ENCODE data around the gene ANKRD18A. TPM values are rescaled to one million over a fixed set of nuclear protein-coding genes. Genes with fewer than 3 reads are reported as not detected.
"Not testable (repeated sequence)": the region's sequence is repeated elsewhere in the genome, so short reads cannot be mapped to it uniquely, and the experiment has no call there.

ANKRD18A gene
- total and polyA plus RNA-seq, 4 donors: 0.05 to 0.25 (median 0.23) TPM; not detected in 1

DNA sequence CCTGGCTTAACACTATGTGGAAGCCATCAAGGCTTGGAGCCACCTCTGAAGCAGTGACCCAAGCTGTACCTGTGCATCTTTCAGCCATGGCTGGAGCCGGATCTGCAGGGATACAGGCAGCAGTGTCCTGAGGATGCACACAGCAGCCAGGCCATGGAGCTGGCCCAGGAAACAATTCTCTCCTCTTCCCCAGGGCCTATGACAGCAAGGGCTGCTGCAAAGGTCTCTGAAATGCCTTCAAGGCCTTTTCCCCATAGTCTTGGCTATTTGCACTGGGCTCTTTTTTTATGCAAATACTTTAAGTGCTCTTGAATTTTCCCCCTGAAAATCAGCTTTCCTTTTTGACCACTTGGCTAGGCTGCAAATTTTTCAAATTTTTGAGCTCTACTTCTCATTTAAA lies 56.5 kb downstream of the ANKRD18A start:
- not testable (repeated sequence) for H3K9me3 ChIP-seq (ENCODE audit: control insufficient read depth in 4 of 4, low read length in 3 of 4); H3K4me1 ChIP-seq (ENCODE audit: control insufficient read depth in 4 of 4, insufficient read depth in 4 of 4, low read length in 3 of 4); H3K9ac ChIP-seq (ENCODE audit: low read depth in 1 of 2, low read length in 2 of 2); H3K27ac ChIP-seq (ENCODE audit: low read depth in 1 of 2, low read length in 2 of 2); H3K36me3 ChIP-seq (ENCODE audit: control insufficient read depth in 4 of 4, insufficient read depth in 3 of 4, low read depth in 1 of 4, low read length in 3 of 4); H3K27me3 ChIP-seq (ENCODE audit: control insufficient read depth in 4 of 4, insufficient read depth in 4 of 4, low read length in 3 of 4); DNase-seq (ENCODE audit: low spot score); H3K4me3 ChIP-seq (ENCODE audit: low read depth in 1 of 3, low read length in 3 of 3)
- WGBS: no CpG with 5 or more reads among the region's 1 CpG

- not testable (repeated sequence) for H3K4me3 ChIP-seq (ENCODE audit: low read depth in 1 of 3, low read length in 3 of 3); H3K27ac ChIP-seq (ENCODE audit: low read depth in 1 of 2, low read length in 2 of 2); H3K27me3 ChIP-seq (ENCODE audit: control insufficient read depth in 4 of 4, insufficient read depth in 4 of 4, low read length in 3 of 4); DNase-seq (ENCODE audit: low spot score); H3K4me1 ChIP-seq (ENCODE audit: control insufficient read depth in 4 of 4, insufficient read depth in 4 of 4, low read length in 3 of 4); H3K9ac ChIP-seq (ENCODE audit: low read depth in 1 of 2, low read length in 2 of 2); H3K36me3 ChIP-seq (ENCODE audit: control insufficient read depth in 4 of 4, insufficient read depth in 3 of 4, low read depth in 1 of 4, low read length in 3 of 4); H3K9me3 ChIP-seq (ENCODE audit: control insufficient read depth in 4 of 4, low read length in 3 of 4)
- WGBS: 88% methylated on average over 2 of the region's 2 CpGs
Observed at GRCh38 chr9:38561134-38561533, 59.3 kb downstream of the ANKRD18A start.

DNA sequence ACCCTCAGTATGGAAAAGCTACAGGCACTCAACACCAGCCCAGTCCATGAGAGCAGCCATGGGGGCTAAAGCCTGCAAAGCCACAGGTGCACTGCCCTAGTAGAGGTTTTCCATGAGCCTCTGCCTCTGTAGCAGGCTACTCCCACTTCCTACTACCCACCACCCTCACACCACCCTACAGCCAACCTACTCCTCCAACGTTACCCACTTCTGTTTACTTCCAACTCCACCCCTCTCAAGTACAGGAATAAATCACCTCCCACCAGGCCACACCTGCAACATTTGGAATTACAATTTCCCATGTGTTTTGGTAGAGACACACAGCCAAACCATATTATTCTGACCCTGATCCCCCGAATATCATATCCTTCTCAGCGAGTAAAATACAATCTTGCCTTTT lies 61.2 kb downstream of the ANKRD18A start:
- DNase-seq (ENCODE audit: low spot score); H3K4me1 ChIP-seq (ENCODE audit: control insufficient read depth in 4 of 4, insufficient read depth in 4 of 4, low read length in 3 of 4); H3K36me3 ChIP-seq (ENCODE audit: control insufficient read depth in 4 of 4, insufficient read depth in 3 of 4, low read depth in 1 of 4, low read length in 3 of 4); H3K9me3 ChIP-seq (ENCODE audit: control insufficient read depth in 4 of 4, low read length in 3 of 4); H3K9ac ChIP-seq (ENCODE audit: low read depth in 1 of 2, low read length in 2 of 2); H3K4me3 ChIP-seq (ENCODE audit: low read depth in 1 of 3, low read length in 3 of 3); H3K27me3 ChIP-seq (ENCODE audit: control insufficient read depth in 4 of 4, insufficient read depth in 4 of 4, low read length in 3 of 4); H3K27ac ChIP-seq (ENCODE audit: low read depth in 1 of 2, low read length in 2 of 2): not testable (repeated sequence)
- WGBS: 71% methylated on average over 3 of the region's 3 CpGs

DNA sequence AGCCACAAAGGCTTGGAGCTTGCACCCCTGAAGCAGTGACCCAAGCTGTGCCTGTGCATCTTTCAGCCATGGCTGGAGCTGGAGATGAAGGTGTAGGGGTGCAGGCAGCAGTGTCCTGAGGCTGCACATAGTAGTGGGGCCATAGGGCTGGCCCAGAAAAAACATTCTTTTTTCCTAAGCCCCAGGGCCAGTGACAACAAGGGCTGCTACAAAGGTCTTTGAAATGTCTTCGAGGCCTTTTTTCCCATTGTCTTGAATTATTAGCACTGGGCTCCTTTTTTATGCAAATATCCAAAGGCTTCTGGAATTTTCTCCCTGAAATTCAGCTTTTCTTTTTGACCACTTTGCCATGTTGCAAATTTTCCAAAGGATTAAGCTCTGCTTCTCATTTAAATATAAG lies 62.6 kb downstream of the ANKRD18A start:
- 93% methylated on average over 1 of the region's 1 CpG for WGBS
- not testable (repeated sequence) for H3K36me3 ChIP-seq (ENCODE audit: control insufficient read depth in 4 of 4, insufficient read depth in 3 of 4, low read depth in 1 of 4, low read length in 3 of 4); H3K4me3 ChIP-seq (ENCODE audit: low read depth in 1 of 3, low read length in 3 of 3); DNase-seq (ENCODE audit: low spot score); H3K27ac ChIP-seq (ENCODE audit: low read depth in 1 of 2, low read length in 2 of 2); H3K9me3 ChIP-seq (ENCODE audit: control insufficient read depth in 4 of 4, low read length in 3 of 4); H3K27me3 ChIP-seq (ENCODE audit: control insufficient read depth in 4 of 4, insufficient read depth in 4 of 4, low read length in 3 of 4); H3K9ac ChIP-seq (ENCODE audit: low read depth in 1 of 2, low read length in 2 of 2); H3K4me1 ChIP-seq (ENCODE audit: control insufficient read depth in 4 of 4, insufficient read depth in 4 of 4, low read length in 3 of 4)

GRCh38 chr9:38554966-38555365 lies 65.4 kb downstream of the ANKRD18A start:
- not testable (repeated sequence) for DNase-seq (ENCODE audit: low spot score); H3K4me3 ChIP-seq (ENCODE audit: low read depth in 1 of 3, low read length in 3 of 3); H3K36me3 ChIP-seq (ENCODE audit: control insufficient read depth in 4 of 4, insufficient read depth in 3 of 4, low read depth in 1 of 4, low read length in 3 of 4); H3K27me3 ChIP-seq (ENCODE audit: control insufficient read depth in 4 of 4, insufficient read depth in 4 of 4, low read length in 3 of 4); H3K27ac ChIP-seq (ENCODE audit: low read depth in 1 of 2, low read length in 2 of 2); H3K9ac ChIP-seq (ENCODE audit: low read depth in 1 of 2, low read length in 2 of 2); H3K9me3 ChIP-seq (ENCODE audit: control insufficient read depth in 4 of 4, low read length in 3 of 4); H3K4me1 ChIP-seq (ENCODE audit: control insufficient read depth in 4 of 4, insufficient read depth in 4 of 4, low read length in 3 of 4)
- peak in 1 of 2 donors; percentile 28 for TF ChIP-seq HNF4A (conservative IDR thresholded peaks at IDR 0.05)
- 44% methylated on average over 2 of the region's 2 CpGs for WGBS

GRCh38 chr9:38553019-38553418 lies 67.4 kb downstream of the ANKRD18A start:
- not testable (repeated sequence) for H3K27ac ChIP-seq (ENCODE audit: low read depth in 1 of 2, low read length in 2 of 2); H3K36me3 ChIP-seq (ENCODE audit: control insufficient read depth in 4 of 4, insufficient read depth in 3 of 4, low read depth in 1 of 4, low read length in 3 of 4); H3K9ac ChIP-seq (ENCODE audit: low read depth in 1 of 2, low read length in 2 of 2); H3K4me1 ChIP-seq (ENCODE audit: control insufficient read depth in 4 of 4, insufficient read depth in 4 of 4, low read length in 3 of 4); H3K27me3 ChIP-seq (ENCODE audit: control insufficient read depth in 4 of 4, insufficient read depth in 4 of 4, low read length in 3 of 4); H3K4me3 ChIP-seq (ENCODE audit: low read depth in 1 of 3, low read length in 3 of 3); DNase-seq (ENCODE audit: low spot score); H3K9me3 ChIP-seq (ENCODE audit: control insufficient read depth in 4 of 4, low read length in 3 of 4)
- WGBS: 88% methylated on average over 4 of the region's 4 CpGs

- 96% methylated on average over 1 of the region's 2 CpGs for WGBS
- H3K36me3 ChIP-seq (ENCODE audit: control insufficient read depth in 4 of 4, insufficient read depth in 3 of 4, low read depth in 1 of 4, low read length in 3 of 4); H3K27ac ChIP-seq (ENCODE audit: low read depth in 1 of 2, low read length in 2 of 2); H3K4me3 ChIP-seq (ENCODE audit: low read depth in 1 of 3, low read length in 3 of 3); H3K27me3 ChIP-seq (ENCODE audit: control insufficient read depth in 4 of 4, insufficient read depth in 4 of 4, low read length in 3 of 4); H3K9ac ChIP-seq (ENCODE audit: low read depth in 1 of 2, low read length in 2 of 2); H3K9me3 ChIP-seq (ENCODE audit: control insufficient read depth in 4 of 4, low read length in 3 of 4); H3K4me1 ChIP-seq (ENCODE audit: control insufficient read depth in 4 of 4, insufficient read depth in 4 of 4, low read length in 3 of 4); DNase-seq (ENCODE audit: low spot score): not testable (repeated sequence)
Observed at GRCh38 chr9:38546497-38547163, 73.8 kb downstream of the ANKRD18A start.

DNA sequence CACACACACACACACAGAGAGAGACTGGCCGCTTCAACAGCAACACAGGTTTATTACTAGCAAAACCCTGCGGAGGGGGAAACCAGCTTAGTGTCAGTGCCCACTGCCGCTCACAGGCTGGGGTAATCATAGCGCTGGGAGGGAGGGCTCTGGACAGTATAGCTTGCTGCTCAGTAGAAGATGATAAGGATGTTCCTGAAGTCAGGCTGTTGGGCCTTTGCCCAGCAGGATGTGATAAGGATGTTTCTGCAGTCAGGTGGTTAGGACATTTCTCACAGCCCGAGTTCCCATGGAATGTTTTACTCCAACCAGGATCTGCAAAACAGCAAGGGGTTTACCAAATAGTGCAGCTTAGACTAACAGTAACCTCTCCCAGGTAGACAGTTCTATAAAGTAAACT lies 79.9 kb downstream of the ANKRD18A start:
- H3K4me3 ChIP-seq (ENCODE audit: low read depth in 1 of 3, low read length in 3 of 3); H3K9ac ChIP-seq (ENCODE audit: low read depth in 1 of 2, low read length in 2 of 2); H3K27ac ChIP-seq (ENCODE audit: low read depth in 1 of 2, low read length in 2 of 2); H3K36me3 ChIP-seq (ENCODE audit: control insufficient read depth in 4 of 4, insufficient read depth in 3 of 4, low read depth in 1 of 4, low read length in 3 of 4); H3K27me3 ChIP-seq (ENCODE audit: control insufficient read depth in 4 of 4, insufficient read depth in 4 of 4, low read length in 3 of 4); DNase-seq (ENCODE audit: low spot score); H3K4me1 ChIP-seq (ENCODE audit: control insufficient read depth in 4 of 4, insufficient read depth in 4 of 4, low read length in 3 of 4); H3K9me3 ChIP-seq (ENCODE audit: control insufficient read depth in 4 of 4, low read length in 3 of 4): not testable (repeated sequence)
- 51% methylated on average over 5 of the region's 5 CpGs for WGBS
